Measurements from ENCODE around the gene TSTD1. TPM values are rescaled to one million over a fixed set of nuclear protein-coding genes. Genes with fewer than 3 reads are reported as not detected.

The TSTD1 gene
- total RNA-seq, 1 experiment from 2014 or later, result 74.5 TPM

- DNase-seq (ENCODE audit: low spot score) (no peak), ATAC-seq (no peak)
- H3K4me1 Mint-ChIP-seq, result peaks cover 5% of the 10 kb centered on the region
- TF ChIP-seq RORB (CRISPR knock-in tag; IDR thresholded peaks at IDR 0.05) (no peak), KAT7 (CRISPR knock-in tag; IDR thresholded peaks at IDR 0.05; ENCODE audit: borderline replicate concordance) (no peak), ZBTB21 (CRISPR knock-in tag; IDR thresholded peaks at IDR 0.05; ENCODE audit: borderline replicate concordance) (no peak), RELA (CRISPR knock-in tag; IDR thresholded peaks at IDR 0.05; ENCODE audit: borderline replicate concordance) (no peak), TP53 (CRISPR knock-in tag; IDR thresholded peaks at IDR 0.05) (no peak)
- POLR2A ChIA-PET, result no interaction called here
- peaks cover 45% of the 10 kb centered on the region for H3K27me3 Mint-ChIP-seq (ENCODE audit: low read depth)
- CTCF ChIA-PET, result interaction anchor here (0.6 kb wide), 1 partner anchor 12 kb away, joined by 8 read pairs; no protein-coding TSS in a partner anchor
- no peak overlapping the region for H3K4me3 Mint-ChIP-seq
- H3K9me3 Mint-ChIP-seq, result peaks cover 26% of the 10 kb centered on the region
- peaks cover 18% of the 10 kb centered on the region for H3K36me3 Mint-ChIP-seq
- H3K27ac Mint-ChIP-seq, result no peak overlapping the region
These were observed 12.5 kb upstream of the TSTD1 start for GRCh38 chr1:161051219-161051618.

GRCh38 chr1:161048949-161049722 is 10.4 kb upstream of the TSTD1 start:
- TF ChIP-seq HMGA2 (CRISPR knock-in tag; IDR thresholded peaks at IDR 0.05) (no peak), OVOL2 (CRISPR knock-in tag; IDR thresholded peaks at IDR 0.05; ENCODE audit: borderline replicate concordance) (no peak), ZNF416 (CRISPR knock-in tag; IDR thresholded peaks at IDR 0.05) (no peak), ZNF281 (CRISPR knock-in tag; IDR thresholded peaks at IDR 0.05) (no peak), ZMAT4 (CRISPR knock-in tag; IDR thresholded peaks at IDR 0.05) (no peak), ERG (CRISPR knock-in tag; IDR thresholded peaks at IDR 0.05) (no peak), RORB (CRISPR knock-in tag; IDR thresholded peaks at IDR 0.05) (no peak), NFATC4 (CRISPR knock-in tag; IDR thresholded peaks at IDR 0.05) (no peak), RELA (CRISPR knock-in tag; IDR thresholded peaks at IDR 0.05; ENCODE audit: borderline replicate concordance) (no peak), EMX1 (CRISPR knock-in tag; IDR thresholded peaks at IDR 0.05) (no peak), AR (CRISPR knock-in tag; IDR thresholded peaks at IDR 0.05) (no peak), SOX15 (CRISPR knock-in tag; IDR thresholded peaks at IDR 0.05) (no peak), SMAD4 (CRISPR knock-in tag; IDR thresholded peaks at IDR 0.05) (no peak), USF2 (CRISPR knock-in tag; IDR thresholded peaks at IDR 0.05) (no peak), ZNF317 (CRISPR knock-in tag; IDR thresholded peaks at IDR 0.05; ENCODE audit: borderline replicate concordance, low read depth) (no peak), ATF2 (CRISPR knock-in tag; IDR thresholded peaks at IDR 0.05; ENCODE audit: borderline replicate concordance, low read depth) (no peak), JUN (CRISPR knock-in tag; IDR thresholded peaks at IDR 0.05) (no peak), PRRX2 (CRISPR knock-in tag; IDR thresholded peaks at IDR 0.05) (no peak)
- Mint-ChIP-seq H3K9me3 (peaks cover 26% of the 10 kb centered on the region), H3K4me1 (peaks cover 14% of the 10 kb centered on the region), H3K27me3 (ENCODE audit: low read depth) (peaks cover 45% of the 10 kb centered on the region), H3K27ac (no peak overlapping the region), H3K36me3 (peaks cover 18% of the 10 kb centered on the region), H3K4me3 (no peak overlapping the region)
- POLR2A ChIA-PET, result interaction anchor here (0.5 kb wide), 1 partner anchor 17 kb away, joined by 5 read pairs; no protein-coding TSS in a partner anchor
- DNase-seq (ENCODE audit: low spot score) (no peak), ATAC-seq (no peak)
- CTCF ChIA-PET, result no interaction called here

All from WTC11 (cell line).